ENCODE data around the gene TAP1. TPM values are rescaled to one million over a fixed set of nuclear protein-coding genes. Genes with fewer than 3 reads are reported as not detected.
A peak's percentile ranks its signal among the peaks of the same experiment; 100 is the strongest.

Gene TAP1
- total and polyA plus RNA-seq, 9 of the 15 experiments (the other 6 are each of a cell fraction or from before 2014, with no cell fraction given) = 1.3 to 6.0 (median 4.2) TPM

GRCh38 chr6:32853541-32854375, at the start of gene TAP1, which contains the start of gene PSMB9 (continued):
- TF ChIP-seq, protein P1, sequence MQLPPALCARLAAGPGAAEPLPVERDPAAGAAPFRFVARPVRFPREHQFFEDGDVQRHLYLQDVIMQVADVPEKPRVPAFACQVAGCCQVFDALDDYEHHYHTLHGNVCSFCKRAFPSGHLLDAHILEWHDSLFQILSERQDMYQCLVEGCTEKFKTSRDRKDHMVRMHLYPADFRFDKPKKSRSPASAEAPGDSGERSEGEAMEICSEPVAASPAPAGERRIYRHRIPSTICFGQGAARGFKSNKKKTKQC (CRISPR knock-in tag; IDR thresholded peaks at IDR 0.05) = no peak; the same call in 1 of the 2 replicates
- TF ChIP-seq E4F1 (CRISPR knock-in tag; IDR thresholded peaks at IDR 0.05; ENCODE audit: borderline replicate concordance) = no peak
- TF ChIP-seq, protein P2, sequence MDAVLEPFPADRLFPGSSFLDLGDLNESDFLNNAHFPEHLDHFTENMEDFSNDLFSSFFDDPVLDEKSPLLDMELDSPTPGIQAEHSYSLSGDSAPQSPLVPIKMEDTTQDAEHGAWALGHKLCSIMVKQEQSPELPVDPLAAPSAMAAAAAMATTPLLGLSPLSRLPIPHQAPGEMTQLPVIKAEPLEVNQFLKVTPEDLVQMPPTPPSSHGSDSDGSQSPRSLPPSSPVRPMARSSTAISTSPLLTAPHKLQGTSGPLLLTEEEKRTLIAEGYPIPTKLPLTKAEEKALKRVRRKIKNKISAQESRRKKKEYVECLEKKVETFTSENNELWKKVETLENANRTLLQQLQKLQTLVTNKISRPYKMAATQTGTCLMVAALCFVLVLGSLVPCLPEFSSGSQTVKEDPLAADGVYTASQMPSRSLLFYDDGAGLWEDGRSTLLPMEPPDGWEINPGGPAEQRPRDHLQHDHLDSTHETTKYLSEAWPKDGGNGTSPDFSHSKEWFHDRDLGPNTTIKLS (IDR thresholded peaks at IDR 0.05; ENCODE audit: borderline replicate concordance, low read depth) = peak; percentile 43; the same call in 1 of the 2 replicates
- TF ChIP-seq ETV5 (CRISPR knock-in tag; IDR thresholded peaks at IDR 0.05; ENCODE audit: low read depth) = no peak; the same call in 1 of the 2 replicates
- TF ChIP-seq, protein P3, sequence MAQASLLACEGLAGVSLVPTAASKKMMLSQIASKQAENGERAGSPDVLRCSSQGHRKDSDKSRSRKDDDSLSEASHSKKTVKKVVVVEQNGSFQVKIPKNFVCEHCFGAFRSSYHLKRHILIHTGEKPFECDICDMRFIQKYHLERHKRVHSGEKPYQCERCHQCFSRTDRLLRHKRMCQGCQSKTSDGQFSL (CRISPR knock-in tag; IDR thresholded peaks at IDR 0.05) = no peak
- TF ChIP-seq, protein P3 (tag; IDR thresholded peaks at IDR 0.05) = no peak
- TF ChIP-seq SRSF1 (IDR thresholded peaks at IDR 0.05; ENCODE audit: low read depth, low read length) = no peak
- TF ChIP-seq POLR2H (tag; IDR thresholded peaks at IDR 0.05; ENCODE audit: low read depth) = no peak
- TF ChIP-seq OTX1 (CRISPR knock-in tag; IDR thresholded peaks at IDR 0.05) = no peak
- no peak for TF ChIP-seq GABPA (tag; conservative IDR thresholded peaks at IDR 0.05; ENCODE audit: low read depth)
- TF ChIP-seq SIX5 (IDR thresholded peaks at IDR 0.05; ENCODE audit: borderline replicate concordance in 1 of 2, insufficient read depth in 1 of 2, low read depth in 1 of 2, low read length in 2 of 2) = no peak

Measured in K562 (cell line).